Glomerular endothelial cell (primary cell): ENCODE results near the gene TIGD7. TPM values are rescaled to one million over a fixed set of nuclear protein-coding genes. Genes with fewer than 3 reads are reported as not detected.

ENCODE experiments used
- total RNA-seq: library from RNA; depleted of rRNA; stranded (reverse); fragments of >200 nt; gene quantifications from 2 replicates; pipeline ENCODE4 v1.2.3, GENCODE V29; 2015

TIGD7 gene
- total RNA-seq, 1 donor from 2014 or later, result 2.0 TPM

Other genes with a start within 250 kb of the TIGD7 start
- gene IL32, start 239.8 kb downstream of the TIGD7 start, total RNA-seq, result 960 and 1,559 TPM in 2 replicates
- not detected in 2 replicates for gene ZSCAN10, start 206.1 kb downstream of the TIGD7 start, total RNA-seq
- 19.8 and 26.3 TPM in 2 replicates for gene ZNF205, start 192.8 kb downstream of the TIGD7 start, total RNA-seq
- gene ZNF213, start 170.4 kb downstream of the TIGD7 start, total RNA-seq, result 7.5 and 15.1 TPM in 2 replicates
- gene OR1F1, start 117.2 kb downstream of the TIGD7 start, total RNA-seq, result not detected in 2 replicates
- gene ZNF200, start 70.3 kb downstream of the TIGD7 start, total RNA-seq, result 7.2 and 9.5 TPM in 2 replicates
- not detected in 2 replicates for gene MEFV, start 48.8 kb downstream of the TIGD7 start, total RNA-seq
- gene ZNF263, start 21.9 kb downstream of the TIGD7 start, total RNA-seq, result 30.2 and 31.5 TPM in 2 replicates
- gene ZNF75A, start 67 bp upstream of the TIGD7 start, total RNA-seq, result 9.8 and 18.9 TPM in 2 replicates
- not detected in 2 replicates for gene OR2C1, start 50.5 kb upstream of the TIGD7 start, total RNA-seq
- gene ZSCAN32, start 95.6 kb upstream of the TIGD7 start, total RNA-seq, result 10.8 and 11.7 TPM in 2 replicates
- 7.5 and 10.4 TPM in 2 replicates for gene ZNF174, start 95.8 kb upstream of the TIGD7 start, total RNA-seq
- gene ZNF597, start 138.1 kb upstream of the TIGD7 start, total RNA-seq, result 1.7 and 2.1 TPM in 2 replicates
- 40.3 and 45.3 TPM in 2 replicates for gene NAA60, start 138.2 kb upstream of the TIGD7 start, total RNA-seq
- not detected in 2 replicates for gene C16orf90, start 190.1 kb upstream of the TIGD7 start, total RNA-seq
- 13.4 and 16.2 TPM in 2 replicates for gene CLUAP1, start 195.6 kb upstream of the TIGD7 start, total RNA-seq